Activated CD4-positive, CD25-positive, alpha-beta regulatory T cell treated with anti-CD3 and anti-CD28 coated beads, Interleukin-2, amount 50 U/mL, for 24 hours (primary cell): ENCODE measurements around the gene STX18.
"Not testable (repeated sequence)": the region's sequence is repeated elsewhere in the genome, so short reads cannot be mapped to it uniquely, and the experiment has no call there.

Experiments
- ATAC-seq, 2 donors: fragments of 150-1000 bp; cut with Tn5 transposase; one replicate each; pipeline ENCODE4 v1.10.0; 2021; ENCODE audit warnings: mild to moderate bottlenecking in 1 of 2, moderate library complexity in 1 of 2

The STX18 gene

GRCh38 chr4:4433941-4434340, 107.9 kb downstream of the STX18 start:
- ATAC-seq, result no peak

DNA sequence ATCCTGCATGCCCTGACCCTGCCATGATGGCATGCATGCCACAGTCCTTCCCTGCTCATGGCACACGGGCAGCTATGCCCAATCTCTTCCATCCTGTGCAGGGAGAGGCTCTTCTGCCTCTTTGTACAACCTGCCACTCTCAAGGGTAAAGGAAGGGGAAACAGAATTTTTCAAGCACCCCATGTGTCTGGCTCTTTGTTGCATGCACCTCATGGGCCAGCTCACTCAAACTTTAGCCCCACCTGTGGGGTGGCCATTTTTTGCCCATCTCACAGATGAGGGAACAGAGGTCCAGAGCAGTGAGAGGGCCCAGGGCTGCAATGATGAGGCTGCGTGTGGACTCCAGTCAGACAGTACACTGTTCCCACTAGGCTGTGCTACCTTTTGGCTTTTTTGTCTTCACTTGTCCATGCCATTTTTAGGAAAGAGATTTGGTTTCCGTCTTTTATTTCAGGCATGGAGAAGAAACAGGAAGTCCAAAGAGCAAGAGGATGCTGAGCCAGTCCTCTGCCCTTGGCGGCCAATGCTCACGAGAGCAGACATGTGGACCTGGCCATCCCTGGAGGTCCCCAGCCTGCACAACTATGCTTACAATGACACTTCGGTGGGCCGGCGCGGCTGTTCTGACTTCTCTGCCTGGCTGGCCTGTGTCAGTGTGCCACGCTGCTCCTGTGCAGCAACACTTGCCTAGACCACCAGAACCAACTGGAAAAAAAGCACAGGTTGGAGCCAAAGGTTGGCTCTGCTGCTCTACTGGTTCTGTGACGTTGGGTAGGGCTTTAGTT, 109.3 kb downstream of the STX18 start:
- ATAC-seq, result no peak

DNA sequence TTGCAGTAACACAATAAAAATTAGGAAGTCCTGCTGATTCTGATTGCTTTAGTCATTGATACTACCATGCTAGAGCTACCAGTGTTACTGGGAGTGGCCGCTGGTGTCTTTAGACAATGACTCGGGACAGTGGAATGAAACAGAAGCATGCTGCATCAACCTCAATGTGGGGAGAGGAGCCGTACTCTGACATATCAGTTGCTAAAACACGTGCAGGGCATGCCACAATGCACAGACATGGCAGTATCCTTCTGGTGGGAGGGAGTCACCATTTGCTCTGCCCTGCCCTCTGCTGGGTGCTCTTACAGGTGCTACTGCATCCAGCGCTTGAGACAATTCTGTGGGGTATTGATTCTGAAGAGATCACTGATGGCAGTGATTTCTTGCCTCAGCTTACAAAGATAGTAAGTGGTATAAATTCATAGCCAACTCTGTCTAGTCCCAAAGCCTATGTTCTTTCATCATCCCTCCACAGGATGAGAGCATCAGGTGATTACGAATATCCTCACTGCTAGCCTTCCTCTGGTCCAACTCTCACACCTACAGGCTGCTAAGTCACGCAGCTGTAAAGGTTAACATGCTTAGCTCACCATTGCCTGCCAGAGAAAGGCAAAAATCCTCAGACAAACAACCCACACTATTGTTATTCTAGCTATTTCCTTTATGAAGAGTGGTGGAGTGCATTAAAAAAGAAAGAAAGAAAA, 111.2 kb downstream of the STX18 start:
- ATAC-seq, result peak in 1 of 2 donors; percentile 67

- no peak for ATAC-seq
Measured at GRCh38 chr4:4428966-4429875, 112.6 kb downstream of the STX18 start.

DNA sequence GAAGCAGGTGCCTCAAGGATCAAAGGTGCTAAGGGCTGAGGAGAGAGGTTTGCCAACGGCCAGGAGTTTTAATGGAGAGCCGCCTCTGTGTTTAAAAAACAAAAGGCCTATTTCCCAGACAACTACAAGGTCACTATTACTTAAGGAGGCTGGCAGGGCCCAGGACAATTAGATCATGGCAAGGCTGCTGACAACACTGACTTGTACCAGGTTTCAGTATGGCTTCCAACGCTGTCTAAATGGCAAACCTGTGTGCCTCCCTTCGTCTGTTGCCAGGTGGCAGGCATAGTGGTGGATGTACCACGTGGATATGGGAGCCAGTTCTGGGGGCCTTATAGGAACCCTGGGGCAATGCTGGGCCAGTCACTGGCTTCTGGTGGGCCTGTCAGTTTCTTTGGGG, 114.0 kb downstream of the STX18 start:
- ATAC-seq, result no peak

DNA sequence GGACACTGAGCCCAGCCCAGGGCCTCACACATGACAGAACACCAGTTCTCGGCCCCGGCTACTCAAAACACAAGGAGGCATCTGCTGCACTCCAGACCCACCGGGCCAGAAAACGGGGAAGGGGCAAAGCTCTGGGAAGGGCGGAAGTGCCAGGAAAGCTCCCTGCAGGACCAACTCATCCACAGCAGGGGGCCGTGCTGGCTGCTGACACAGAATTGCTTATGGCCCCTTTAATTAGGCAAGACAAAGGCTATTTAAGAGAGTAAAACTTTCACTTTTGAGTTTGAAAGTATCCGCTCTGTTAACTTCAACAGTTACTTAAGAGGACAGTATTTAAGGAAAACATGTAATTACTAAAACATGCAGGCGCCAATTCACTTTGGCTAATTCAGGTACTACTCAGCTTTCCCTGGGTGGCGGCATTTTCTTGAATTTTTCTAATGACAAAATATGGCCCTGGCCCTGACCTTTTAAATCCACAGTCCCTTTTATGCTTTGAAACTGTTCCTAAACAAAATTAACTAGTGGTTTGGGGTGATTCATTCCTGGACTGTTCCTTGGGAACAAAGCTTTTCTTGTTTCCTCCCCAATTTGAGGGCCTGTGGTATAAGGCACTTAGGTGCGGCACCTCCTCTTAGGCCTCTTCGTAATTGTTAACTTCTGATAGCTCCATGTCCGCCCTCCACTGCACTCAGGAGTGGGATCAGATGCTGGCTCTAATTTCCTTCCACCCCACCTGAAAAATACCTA, 114.6 kb downstream of the STX18 start:
- no peak for ATAC-seq

- no peak for ATAC-seq
Measured at GRCh38 chr4:4426511-4427120, 115.2 kb downstream of the STX18 start.

DNA sequence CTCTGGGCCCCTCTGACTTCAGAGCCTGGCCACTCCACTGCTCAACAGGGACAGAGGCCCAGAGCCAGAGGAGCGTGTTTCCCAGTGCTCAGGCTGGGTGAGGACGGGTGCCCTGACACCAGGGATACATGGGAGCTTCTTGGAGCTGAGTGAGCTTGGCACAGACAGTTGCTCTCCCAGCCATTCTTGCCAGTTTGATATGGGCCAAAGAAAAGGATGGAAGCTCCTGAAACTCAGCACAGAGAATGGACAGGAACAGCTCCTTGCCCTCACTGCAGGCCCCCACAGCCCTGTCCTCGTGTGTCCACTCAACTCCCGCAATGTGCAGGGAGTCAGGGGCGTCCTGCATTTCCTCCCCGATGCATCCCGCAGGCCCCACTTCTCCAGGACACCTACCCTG, 116.2 kb downstream of the STX18 start:
- ATAC-seq, result no peak

GRCh38 chr4:4425119-4425690, 116.6 kb downstream of the STX18 start:
- no peak for ATAC-seq

DNA sequence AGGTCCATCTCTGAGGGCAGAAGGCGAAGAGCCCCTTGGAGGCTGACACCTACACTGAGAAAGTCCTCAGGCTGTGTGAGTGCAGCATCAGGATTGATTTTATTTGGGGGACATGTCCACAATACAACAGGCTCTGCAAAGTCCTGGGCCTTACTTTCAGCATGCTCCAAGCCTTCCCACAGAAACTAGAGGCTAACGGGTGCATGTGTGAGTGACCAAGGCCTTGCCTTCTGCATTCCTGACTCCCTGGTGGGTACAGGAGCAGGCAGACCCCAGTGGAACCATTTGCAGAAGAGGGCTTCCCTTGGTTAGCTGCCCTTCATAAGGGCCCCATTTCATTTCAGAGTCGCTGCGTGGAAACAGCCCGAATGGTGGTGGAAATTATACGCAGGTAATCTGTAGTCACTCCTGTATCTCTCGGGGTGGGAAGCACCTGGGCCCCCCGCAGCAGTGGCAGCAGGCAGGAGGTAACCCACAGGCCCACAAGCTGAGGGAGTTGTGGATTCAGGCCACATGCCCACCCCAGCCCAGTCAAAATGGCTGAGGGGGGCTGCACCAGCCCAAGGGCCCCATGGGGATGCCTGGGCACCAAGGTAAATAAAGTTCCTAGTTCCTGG, 117.2 kb downstream of the STX18 start:
- ATAC-seq, result no peak

GRCh38 chr4:4423706-4424498, 117.9 kb downstream of the STX18 start:
- no peak for ATAC-seq

DNA sequence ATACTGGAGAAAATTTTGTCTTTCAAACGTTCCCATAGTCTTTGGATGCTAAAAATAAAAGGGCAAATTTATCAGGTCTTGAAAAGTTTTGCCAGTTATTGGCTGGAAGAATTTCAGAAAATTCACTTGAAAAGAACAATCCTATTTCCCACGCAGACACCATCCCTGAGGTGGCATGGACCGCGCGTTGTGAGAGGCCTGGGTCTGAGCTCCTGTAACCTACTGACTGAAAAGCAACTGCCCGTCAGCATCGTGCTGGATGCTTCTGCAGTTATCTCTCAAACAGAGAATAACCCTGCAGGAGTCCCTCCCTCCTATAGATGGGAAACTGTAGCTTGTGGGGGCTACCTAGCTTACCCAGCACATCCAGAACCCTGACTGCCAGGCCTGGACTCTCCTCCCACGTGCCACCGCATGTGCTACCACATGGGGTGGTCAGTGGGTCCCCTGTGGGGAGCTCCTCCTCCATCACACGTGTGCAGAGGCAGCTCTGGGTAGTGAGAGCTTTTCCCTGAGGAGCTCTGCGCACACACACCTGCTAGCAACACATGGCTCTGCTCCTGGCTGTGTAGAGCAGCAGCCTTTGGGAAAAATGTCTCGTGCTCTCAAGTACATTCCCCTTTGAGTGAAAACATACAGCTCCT, 118.9 kb downstream of the STX18 start:
- ATAC-seq, result no peak

GRCh38 chr4:4422117-4422516, 119.7 kb downstream of the STX18 start:
- ATAC-seq, result not testable (repeated sequence)

GRCh38 chr4:4421356-4421755, 120.5 kb downstream of the STX18 start:
- no peak for ATAC-seq

DNA sequence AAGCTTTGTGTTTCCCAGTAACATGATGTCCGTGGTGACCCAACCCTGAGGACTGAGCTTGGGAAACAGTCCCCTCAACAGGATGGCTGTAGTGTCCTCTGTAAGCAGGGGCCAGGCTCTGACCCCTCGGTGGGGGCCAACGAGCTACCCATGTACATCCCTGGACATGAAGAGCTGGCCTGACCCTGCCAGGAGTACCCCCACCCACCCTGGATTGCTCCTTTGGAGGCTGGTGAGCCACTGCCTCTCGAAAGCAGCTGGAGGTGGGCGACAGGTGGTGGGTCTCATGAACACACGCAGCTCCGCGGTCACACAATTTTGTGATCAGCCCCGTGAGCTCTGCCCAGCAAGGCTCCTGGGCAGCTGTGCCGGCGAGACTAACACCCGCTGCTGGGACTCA, 121.4 kb downstream of the STX18 start:
- ATAC-seq, result no peak

DNA sequence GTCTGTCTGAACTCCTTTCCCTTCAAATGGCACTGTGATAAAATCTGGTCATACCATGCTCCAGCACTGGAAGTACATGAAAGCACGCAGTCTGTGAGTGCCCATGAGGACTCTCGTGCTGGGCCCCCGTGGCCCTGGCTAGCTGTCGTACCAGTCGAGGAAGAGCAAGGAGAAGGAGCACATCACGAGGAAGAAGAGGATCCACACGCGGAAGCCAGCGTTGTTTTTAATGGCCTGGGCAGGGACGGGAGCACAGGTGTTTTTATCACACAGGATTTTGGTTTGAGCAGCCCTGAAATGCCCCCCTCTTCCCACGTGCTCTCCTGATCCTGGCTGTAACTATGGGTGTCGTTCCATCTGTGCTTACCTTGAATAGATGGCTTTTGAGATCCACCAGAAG, 122.0 kb downstream of the STX18 start:
- ATAC-seq, result no peak

DNA sequence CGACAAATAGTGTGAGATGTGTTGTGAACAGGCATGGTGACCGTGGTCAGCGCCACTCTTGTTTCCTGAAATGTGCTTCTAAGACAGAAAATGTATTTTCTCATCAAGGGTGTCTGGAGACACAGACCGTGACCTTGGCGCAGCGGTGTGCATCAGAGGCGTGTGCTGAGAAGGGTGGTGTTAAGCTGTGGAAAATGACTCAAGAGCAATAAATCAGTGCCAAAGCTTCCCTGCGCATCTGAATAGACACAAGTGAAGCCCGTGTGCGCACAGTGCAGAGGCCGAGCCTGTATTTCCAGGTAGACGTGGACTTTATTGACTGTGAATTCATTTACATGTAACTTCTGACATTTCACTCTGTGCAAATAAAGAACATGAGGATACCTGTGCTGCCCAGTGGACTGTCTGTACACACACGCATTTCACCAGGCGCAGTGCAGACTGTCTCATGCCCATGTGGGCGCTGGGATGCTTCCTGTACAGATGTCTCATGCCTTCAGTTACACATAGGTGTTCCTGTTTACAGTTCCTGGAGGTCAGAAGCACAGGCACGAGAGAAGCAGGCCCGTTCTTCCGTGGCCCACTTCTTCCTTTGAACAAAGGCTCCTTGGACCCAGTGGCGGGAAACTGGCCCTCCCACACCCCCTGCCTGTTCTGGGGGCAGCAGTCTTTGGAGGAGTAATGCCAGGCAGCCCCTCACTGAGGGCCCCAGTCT, 123.0 kb downstream of the STX18 start:
- peak in 1 of 2 donors; percentile 33 for ATAC-seq

DNA sequence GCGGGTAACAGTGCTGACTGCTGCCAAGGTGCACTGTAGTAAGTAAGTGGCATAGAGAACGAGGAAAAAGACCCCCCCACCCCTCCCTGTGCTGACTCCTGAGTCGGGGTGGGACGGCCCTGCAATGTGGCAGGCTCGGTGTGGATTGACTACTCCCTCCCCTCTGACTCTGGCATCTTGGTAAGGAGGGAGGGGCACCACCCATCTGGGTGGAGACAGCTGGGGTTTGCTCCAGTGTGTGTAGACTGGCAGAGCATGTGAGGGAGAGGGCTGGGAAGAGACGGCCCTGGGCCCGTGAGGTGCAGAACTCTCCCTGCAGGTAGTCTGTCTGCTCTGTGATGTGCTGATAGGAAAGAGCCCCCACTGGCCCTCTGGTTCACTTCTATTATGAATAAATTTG, 124.0 kb downstream of the STX18 start:
- ATAC-seq, result no peak

GRCh38 chr4:4416981-4417380, 124.9 kb downstream of the STX18 start:
- ATAC-seq, result no peak
